MCF 10A (cell line): ENCODE results near the gene TTC23L. TPM values are rescaled to one million over a fixed set of nuclear protein-coding genes. Genes with fewer than 3 reads are reported as not detected.

Experiments
- BruUV-seq: library from RNA; stranded (reverse); fragments of 400-500 nt; replicated peaks from 2 replicates; lab custom pipeline; 2021; lab: Mats Ljungman, UMichigan
- CTCF ChIA-PET: fragments of 300-600 bp; sonication (Branson Sonifier 250); formaldehyde crosslinking; extraction: SDS; loops from one replicate; lab custom pipeline; 2021; ENCODE audit warnings: antibody characterized with exemption, inconsistent platforms; lab: Yijun Ruan, JAX
- POLR2A ChIA-PET: fragments of 300-600, 350-650 bp; sonication (Branson Sonifier 250); formaldehyde crosslinking; extraction: SDS; loops from one replicate; lab custom pipeline; 2020; ENCODE audit warnings: antibody characterized with exemption, inconsistent platforms; lab: Yijun Ruan, JAX
- DNase-seq: peaks from one replicate; pipeline ENCODE4 v3.0.0-alpha.2; 2018; ENCODE audit not compliant: unreplicated experiment
- H3K27ac Mint-ChIP-seq: one replicate; pipeline ENCODE4 v1.8.0; 2022; ENCODE audit warnings: mild to moderate bottlenecking, low read depth, mixed read lengths; ENCODE audit not compliant: unreplicated experiment
- H3K27me3 Mint-ChIP-seq: one replicate; pipeline ENCODE4 v1.8.0; 2022; ENCODE audit warnings: mixed read lengths; ENCODE audit not compliant: insufficient read depth, unreplicated experiment
- H3K36me3 Mint-ChIP-seq: one replicate; pipeline ENCODE4 v1.8.0; 2022; ENCODE audit warnings: mild to moderate bottlenecking, moderate library complexity, mixed read lengths; ENCODE audit not compliant: insufficient read depth, unreplicated experiment
- H3K4me1 Mint-ChIP-seq: one replicate; pipeline ENCODE4 v1.8.0; 2022; ENCODE audit warnings: mixed read lengths; ENCODE audit not compliant: insufficient read depth, unreplicated experiment
- H3K4me3 Mint-ChIP-seq: one replicate; pipeline ENCODE4 v1.8.0; 2022; ENCODE audit warnings: mild to moderate bottlenecking, moderate library complexity, mixed read lengths; ENCODE audit not compliant: unreplicated experiment
- H3K9me3 Mint-ChIP-seq: one replicate; pipeline ENCODE4 v1.8.0; 2022; ENCODE audit warnings: mixed read lengths; ENCODE audit not compliant: unreplicated experiment
- intact Hi-C: fragments of 100-400 bp; cut with micrococcal nuclease; formaldehyde crosslinking; loops from 2 replicates; pipeline ENCODE4 v1.14.1; 2022
- total RNA-seq: library from RNA; stranded (reverse); gene quantifications from 2 replicates; pipeline ENCODE4 v1.2.3, GENCODE V29; 2022
- TF ChIP-seq, protein P1 (sequence below): fragments of 200-600 bp; IDR thresholded peaks from one replicate; pipeline ENCODE4 v1.8.0; 2022; ENCODE audit warnings: antibody characterized with exemption, mild to moderate bottlenecking; ENCODE audit not compliant: unreplicated experiment

The TTC23L gene
- total RNA-seq, 1 experiment from 2014 or later, result 0.14 TPM

DNA sequence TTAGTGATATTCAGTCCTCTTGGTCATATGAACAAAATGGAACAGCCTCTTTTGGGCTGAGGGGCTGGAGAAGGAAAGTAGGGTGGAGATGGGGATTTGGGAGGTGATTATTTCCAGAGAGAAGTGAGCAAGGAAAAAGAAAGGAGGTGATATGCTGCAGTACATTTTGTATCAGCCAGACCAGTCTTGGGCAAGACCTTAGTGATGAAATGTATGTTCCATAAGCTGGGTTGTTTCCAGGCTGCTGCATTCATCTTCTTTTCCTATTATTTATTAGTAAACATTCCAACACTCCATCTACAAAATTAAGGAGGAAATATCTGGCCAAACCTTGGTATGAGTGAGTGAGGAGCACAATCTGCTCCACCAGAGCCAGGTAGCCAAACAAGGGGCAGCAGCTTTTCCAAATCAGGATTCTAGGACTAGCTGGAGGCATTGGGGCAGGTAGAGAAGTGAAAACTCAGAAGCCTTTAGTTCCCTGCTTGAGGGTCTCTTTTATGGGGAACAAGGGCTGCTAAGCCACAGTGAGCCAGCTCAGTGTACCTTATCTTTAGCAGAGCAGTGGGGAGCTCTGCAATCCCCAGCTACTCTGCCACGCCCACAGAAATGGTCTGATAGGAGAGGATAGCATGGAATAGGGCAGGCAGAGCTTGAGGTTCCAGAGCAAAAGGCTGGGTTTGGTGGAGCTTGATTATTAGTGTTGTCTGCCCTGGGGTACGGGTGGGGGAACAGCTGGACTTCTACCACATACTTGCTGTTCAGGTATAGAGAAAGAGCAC is 56.9 kb downstream of the TTC23L start:
- H3K27me3 Mint-ChIP-seq, result no peaks in the 10 kb centered on the region
- intact Hi-C loops, result loop anchor here (5.0 kb wide), 1 partner anchor 59 kb away; the partner anchor contains the start of gene TTC23L
- TF ChIP-seq, protein P1, sequence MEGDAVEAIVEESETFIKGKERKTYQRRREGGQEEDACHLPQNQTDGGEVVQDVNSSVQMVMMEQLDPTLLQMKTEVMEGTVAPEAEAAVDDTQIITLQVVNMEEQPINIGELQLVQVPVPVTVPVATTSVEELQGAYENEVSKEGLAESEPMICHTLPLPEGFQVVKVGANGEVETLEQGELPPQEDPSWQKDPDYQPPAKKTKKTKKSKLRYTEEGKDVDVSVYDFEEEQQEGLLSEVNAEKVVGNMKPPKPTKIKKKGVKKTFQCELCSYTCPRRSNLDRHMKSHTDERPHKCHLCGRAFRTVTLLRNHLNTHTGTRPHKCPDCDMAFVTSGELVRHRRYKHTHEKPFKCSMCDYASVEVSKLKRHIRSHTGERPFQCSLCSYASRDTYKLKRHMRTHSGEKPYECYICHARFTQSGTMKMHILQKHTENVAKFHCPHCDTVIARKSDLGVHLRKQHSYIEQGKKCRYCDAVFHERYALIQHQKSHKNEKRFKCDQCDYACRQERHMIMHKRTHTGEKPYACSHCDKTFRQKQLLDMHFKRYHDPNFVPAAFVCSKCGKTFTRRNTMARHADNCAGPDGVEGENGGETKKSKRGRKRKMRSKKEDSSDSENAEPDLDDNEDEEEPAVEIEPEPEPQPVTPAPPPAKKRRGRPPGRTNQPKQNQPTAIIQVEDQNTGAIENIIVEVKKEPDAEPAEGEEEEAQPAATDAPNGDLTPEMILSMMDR, result no peak
- ChIA-PET CTCF (interaction anchor here (0.6 to 16.7 kb wide), 7 partner anchors 9 to 413 kb away, joined by 3 to 468 read pairs (median 6); no protein-coding TSS in a partner anchor), POLR2A (interaction anchor here (0.7 to 1.8 kb wide), 8 partner anchors 12 to 409 kb away, joined by 3 to 8 read pairs (median 3); partner anchors contain the start of genes BRIX1, DNAJC21 and RAD1)
- BruUV-seq, result no TSS peak
- peak overlapping the region; percentile 59 for H3K27ac Mint-ChIP-seq
- H3K36me3 Mint-ChIP-seq, result peaks cover 5% of the 10 kb centered on the region
- no peak overlapping the region for H3K4me3 Mint-ChIP-seq
- peak; percentile 10 for DNase-seq
- H3K9me3 Mint-ChIP-seq, result no peaks in the 10 kb centered on the region
- H3K4me1 Mint-ChIP-seq, result peaks cover 10% of the 10 kb centered on the region

DNA sequence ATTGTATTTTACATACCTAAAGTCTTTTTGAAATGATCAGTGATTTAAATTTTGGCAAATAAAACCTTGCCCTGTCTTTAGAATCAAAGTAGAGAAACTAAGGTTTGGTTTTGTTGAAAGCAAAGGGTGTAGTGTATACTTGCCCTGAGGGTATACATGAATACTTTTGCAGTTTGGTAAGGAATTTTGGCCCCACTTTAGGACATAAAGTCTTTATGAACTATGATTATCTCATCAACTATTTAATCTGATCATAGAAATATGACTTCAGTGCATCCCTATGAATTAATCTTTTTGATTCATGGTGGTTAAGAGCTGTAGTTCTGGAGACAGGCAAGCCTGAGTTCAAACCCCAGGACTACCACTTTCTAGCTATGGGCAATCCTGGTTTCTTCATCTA is 58.7 kb downstream of the TTC23L start:
- peaks cover 10% of the 10 kb centered on the region for H3K4me1 Mint-ChIP-seq
- CTCF ChIA-PET, result interaction anchor here (0.7 to 16.7 kb wide), 57 partner anchors 8 to 503 kb away, joined by 3 to 468 read pairs (median 5); partner anchors contain the start of gene TTC23L
- H3K9me3 Mint-ChIP-seq, result no peaks in the 10 kb centered on the region
- POLR2A ChIA-PET, result interaction anchor here (0.6 to 2.6 kb wide), 5 partner anchors 15 to 412 kb away, joined by 3 to 16 read pairs (median 6); partner anchors contain the start of gene TTC23L
- H3K27ac Mint-ChIP-seq, result no peak overlapping the region
- no peak for DNase-seq
- H3K36me3 Mint-ChIP-seq, result no peaks in the 10 kb centered on the region
- intact Hi-C loops, result loop anchor here (1.0 to 5.0 kb wide), 5 partner anchors 60 to 423 kb away; partner anchors contain the start of genes RAI14 and TTC23L
- TF ChIP-seq, protein P1, result no peak
- H3K27me3 Mint-ChIP-seq, result no peaks in the 10 kb centered on the region
- no peak overlapping the region for H3K4me3 Mint-ChIP-seq
- BruUV-seq, result no TSS peak

DNA sequence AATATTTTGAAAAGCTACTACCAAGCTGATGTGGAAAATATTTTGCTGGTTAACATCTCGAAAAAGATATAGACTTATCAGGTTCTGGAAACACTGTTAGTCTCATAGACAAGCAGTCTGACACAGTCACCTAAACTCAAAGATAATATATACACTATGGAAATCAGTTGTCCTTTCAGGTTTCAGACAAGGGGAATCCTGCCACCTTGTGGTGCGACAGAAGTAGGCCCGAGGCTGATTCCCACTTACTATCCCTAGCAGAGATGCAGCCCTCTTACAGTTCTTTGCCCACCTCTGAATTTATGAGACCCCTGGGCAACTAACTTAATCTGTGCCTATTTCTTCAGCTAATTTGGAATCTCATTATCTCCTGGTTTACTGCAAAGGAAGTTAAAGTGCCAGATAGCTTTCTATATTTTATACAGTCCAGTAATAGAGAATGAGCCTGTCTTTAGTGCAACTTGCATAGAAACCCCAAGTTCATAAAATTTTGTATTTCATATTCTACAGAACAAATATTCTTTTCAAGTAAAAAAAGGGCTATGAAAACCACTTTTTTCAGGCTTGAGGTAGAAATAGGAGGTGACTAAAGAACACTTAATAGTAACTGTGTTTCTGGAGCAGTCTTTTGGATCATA is 59.4 kb downstream of the TTC23L start:
- POLR2A ChIA-PET, result interaction anchor here (0.9 to 2.6 kb wide), 6 partner anchors 16 to 424 kb away, joined by 3 to 16 read pairs (median 5); partner anchors contain the start of gene TTC23L
- Mint-ChIP-seq H3K4me3 (no peak overlapping the region), H3K9me3 (no peaks in the 10 kb centered on the region), H3K27me3 (no peaks in the 10 kb centered on the region), H3K36me3 (no peaks in the 10 kb centered on the region), H3K27ac (no peak overlapping the region), H3K4me1 (peaks cover 10% of the 10 kb centered on the region)
- BruUV-seq, result no TSS peak
- TF ChIP-seq, protein P1, result peak; percentile 80
- intact Hi-C loops, result loop anchor here (1.0 to 5.0 kb wide), 5 partner anchors 61 to 424 kb away; partner anchors contain the start of genes RAI14 and TTC23L
- CTCF ChIA-PET, result interaction anchor here (0.6 to 16.7 kb wide), 77 partner anchors 8 to 1272 kb away, joined by 3 to 468 read pairs (median 4); partner anchors contain the start of genes C1QTNF3, DNAJC21 and TTC23L
- DNase-seq, result peak; percentile 73
